ENCODE results near the gene WNT9B. TPM values are rescaled to one million over a fixed set of nuclear protein-coding genes. Genes with fewer than 3 reads are reported as not detected.

Gene WNT9B
- total and polyA plus RNA-seq, 2 of the 13 experiments (the other 11 are each of a cell fraction or from before 2014, with no cell fraction given) = not detected

DNA sequence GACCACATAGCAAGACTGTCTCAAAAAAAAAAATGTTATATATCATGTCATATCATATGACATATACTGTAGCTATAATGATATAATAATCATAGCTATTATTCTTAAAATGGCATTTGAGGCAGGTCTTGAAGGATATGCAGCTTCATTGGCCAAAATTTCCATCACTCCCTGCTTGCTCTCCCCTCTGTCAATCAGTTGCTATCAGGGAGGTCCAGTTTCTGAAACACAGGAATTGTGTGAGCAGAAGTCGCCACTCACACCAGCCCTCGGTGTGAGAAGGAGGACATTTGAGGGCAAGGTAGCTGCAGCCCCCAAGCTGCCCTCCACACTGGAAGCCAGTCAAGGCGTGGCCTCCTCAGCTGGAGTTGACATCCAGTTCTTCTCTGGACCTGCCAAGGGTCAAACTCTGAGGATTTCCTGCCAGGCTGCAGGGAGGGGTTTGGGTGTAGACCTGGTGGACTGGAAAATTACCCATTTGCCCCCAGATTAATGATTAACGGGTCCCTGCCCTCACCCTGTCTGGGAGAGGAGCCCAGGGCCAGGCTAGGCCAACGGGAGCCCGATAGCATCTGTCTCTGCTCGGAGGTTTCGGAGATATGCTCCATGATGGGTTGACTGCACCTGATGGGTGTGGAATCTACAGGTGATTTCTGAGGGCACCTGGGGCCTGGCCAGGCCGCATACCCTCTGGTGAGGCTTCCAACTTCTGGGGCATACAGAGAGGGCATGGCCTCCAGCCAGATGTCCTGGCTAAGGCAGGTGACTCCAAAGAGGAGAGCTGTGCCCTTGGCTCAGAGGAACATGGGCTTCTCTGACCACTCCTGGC lies 18.8 kb downstream of the WNT9B start (continued):
- TF ChIP-seq, protein P1, sequence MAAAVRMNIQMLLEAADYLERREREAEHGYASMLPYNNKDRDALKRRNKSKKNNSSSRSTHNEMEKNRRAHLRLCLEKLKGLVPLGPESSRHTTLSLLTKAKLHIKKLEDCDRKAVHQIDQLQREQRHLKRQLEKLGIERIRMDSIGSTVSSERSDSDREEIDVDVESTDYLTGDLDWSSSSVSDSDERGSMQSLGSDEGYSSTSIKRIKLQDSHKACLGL (CRISPR knock-in tag; IDR thresholded peaks at IDR 0.05) = no peak; the same call in 1 of the 2 replicates
- no peak for TF ChIP-seq ASH2L (IDR thresholded peaks at IDR 0.05; ENCODE audit: insufficient read length, low read depth, low read length)
- TF ChIP-seq, protein P2, sequence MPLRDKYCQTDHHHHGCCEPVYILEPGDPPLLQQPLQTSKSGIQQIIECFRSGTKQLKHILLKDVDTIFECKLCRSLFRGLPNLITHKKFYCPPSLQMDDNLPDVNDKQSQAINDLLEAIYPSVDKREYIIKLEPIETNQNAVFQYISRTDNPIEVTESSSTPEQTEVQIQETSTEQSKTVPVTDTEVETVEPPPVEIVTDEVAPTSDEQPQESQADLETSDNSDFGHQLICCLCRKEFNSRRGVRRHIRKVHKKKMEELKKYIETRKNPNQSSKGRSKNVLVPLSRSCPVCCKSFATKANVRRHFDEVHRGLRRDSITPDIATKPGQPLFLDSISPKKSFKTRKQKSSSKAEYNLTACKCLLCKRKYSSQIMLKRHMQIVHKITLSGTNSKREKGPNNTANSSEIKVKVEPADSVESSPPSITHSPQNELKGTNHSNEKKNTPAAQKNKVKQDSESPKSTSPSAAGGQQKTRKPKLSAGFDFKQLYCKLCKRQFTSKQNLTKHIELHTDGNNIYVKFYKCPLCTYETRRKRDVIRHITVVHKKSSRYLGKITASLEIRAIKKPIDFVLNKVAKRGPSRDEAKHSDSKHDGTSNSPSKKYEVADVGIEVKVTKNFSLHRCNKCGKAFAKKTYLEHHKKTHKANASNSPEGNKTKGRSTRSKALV (CRISPR knock-in tag; IDR thresholded peaks at IDR 0.05) = peak; percentile 57; the same call in 1 of the 2 replicates
- TF ChIP-seq TBP (CRISPR knock-in tag; IDR thresholded peaks at IDR 0.05) = no peak
- TF ChIP-seq, protein P3, sequence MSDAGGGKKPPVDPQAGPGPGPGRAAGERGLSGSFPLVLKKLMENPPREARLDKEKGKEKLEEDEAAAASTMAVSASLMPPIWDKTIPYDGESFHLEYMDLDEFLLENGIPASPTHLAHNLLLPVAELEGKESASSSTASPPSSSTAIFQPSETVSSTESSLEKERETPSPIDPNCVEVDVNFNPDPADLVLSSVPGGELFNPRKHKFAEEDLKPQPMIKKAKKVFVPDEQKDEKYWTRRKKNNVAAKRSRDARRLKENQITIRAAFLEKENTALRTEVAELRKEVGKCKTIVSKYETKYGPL (CRISPR knock-in tag; IDR thresholded peaks at IDR 0.05) = no peak
- TF ChIP-seq IRX3 (CRISPR knock-in tag; IDR thresholded peaks at IDR 0.05; ENCODE audit: borderline replicate concordance, low read depth) = no peak
- TF ChIP-seq ZNF234 (CRISPR knock-in tag; conservative IDR thresholded peaks at IDR 0.05) = no peak
- TF ChIP-seq PHF21A (CRISPR knock-in tag; IDR thresholded peaks at IDR 0.05) = peak; percentile 89
- TF ChIP-seq ATAD3A (CRISPR knock-in tag; IDR thresholded peaks at IDR 0.05) = no peak
- no peak for TF ChIP-seq RBFOX2 (IDR thresholded peaks at IDR 0.05; ENCODE audit: low read depth, low read length)
- TF ChIP-seq JUND (CRISPR knock-in tag; IDR thresholded peaks at IDR 0.05) = no peak
- TF ChIP-seq, protein P4, sequence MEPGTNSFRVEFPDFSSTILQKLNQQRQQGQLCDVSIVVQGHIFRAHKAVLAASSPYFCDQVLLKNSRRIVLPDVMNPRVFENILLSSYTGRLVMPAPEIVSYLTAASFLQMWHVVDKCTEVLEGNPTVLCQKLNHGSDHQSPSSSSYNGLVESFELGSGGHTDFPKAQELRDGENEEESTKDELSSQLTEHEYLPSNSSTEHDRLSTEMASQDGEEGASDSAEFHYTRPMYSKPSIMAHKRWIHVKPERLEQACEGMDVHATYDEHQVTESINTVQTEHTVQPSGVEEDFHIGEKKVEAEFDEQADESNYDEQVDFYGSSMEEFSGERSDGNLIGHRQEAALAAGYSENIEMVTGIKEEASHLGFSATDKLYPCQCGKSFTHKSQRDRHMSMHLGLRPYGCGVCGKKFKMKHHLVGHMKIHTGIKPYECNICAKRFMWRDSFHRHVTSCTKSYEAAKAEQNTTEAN (CRISPR knock-in tag; conservative IDR thresholded peaks at IDR 0.05) = no peak
- TF ChIP-seq, protein P5, sequence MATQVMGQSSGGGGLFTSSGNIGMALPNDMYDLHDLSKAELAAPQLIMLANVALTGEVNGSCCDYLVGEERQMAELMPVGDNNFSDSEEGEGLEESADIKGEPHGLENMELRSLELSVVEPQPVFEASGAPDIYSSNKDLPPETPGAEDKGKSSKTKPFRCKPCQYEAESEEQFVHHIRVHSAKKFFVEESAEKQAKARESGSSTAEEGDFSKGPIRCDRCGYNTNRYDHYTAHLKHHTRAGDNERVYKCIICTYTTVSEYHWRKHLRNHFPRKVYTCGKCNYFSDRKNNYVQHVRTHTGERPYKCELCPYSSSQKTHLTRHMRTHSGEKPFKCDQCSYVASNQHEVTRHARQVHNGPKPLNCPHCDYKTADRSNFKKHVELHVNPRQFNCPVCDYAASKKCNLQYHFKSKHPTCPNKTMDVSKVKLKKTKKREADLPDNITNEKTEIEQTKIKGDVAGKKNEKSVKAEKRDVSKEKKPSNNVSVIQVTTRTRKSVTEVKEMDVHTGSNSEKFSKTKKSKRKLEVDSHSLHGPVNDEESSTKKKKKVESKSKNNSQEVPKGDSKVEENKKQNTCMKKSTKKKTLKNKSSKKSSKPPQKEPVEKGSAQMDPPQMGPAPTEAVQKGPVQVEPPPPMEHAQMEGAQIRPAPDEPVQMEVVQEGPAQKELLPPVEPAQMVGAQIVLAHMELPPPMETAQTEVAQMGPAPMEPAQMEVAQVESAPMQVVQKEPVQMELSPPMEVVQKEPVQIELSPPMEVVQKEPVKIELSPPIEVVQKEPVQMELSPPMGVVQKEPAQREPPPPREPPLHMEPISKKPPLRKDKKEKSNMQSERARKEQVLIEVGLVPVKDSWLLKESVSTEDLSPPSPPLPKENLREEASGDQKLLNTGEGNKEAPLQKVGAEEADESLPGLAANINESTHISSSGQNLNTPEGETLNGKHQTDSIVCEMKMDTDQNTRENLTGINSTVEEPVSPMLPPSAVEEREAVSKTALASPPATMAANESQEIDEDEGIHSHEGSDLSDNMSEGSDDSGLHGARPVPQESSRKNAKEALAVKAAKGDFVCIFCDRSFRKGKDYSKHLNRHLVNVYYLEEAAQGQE (IDR thresholded peaks at IDR 0.05; ENCODE audit: borderline replicate concordance in 1 of 2, low read depth in 1 of 2, low read length in 2 of 2) = no peak
- no peak for TF ChIP-seq ZNF766 (CRISPR knock-in tag; IDR thresholded peaks at IDR 0.05; ENCODE audit: borderline replicate concordance)
- 0 out of 2 replicates have a peak, but pooled peaks have one; percentile 18 for TF ChIP-seq ZNF451 (CRISPR knock-in tag; IDR thresholded peaks at IDR 0.05)
- TF ChIP-seq, protein P6, sequence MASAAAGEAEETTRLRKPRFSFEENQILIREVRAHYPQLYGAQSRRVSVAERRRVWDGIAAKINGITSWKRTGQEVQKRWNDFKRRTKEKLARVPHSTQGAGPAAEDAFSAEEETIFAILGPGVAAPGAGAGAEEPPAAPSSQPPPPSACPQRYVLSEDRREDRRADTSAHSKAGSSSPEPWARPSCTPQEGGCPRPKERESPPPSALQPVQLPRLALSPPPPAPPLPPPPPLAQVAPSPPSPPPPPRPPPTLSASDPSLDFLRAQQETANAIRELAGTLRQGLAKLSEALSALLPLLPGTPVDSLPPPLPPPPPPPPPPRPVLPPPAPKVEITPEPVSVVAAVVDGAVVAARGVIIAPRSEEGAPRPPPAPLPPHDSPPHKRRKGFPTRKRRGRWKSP (CRISPR knock-in tag; IDR thresholded peaks at IDR 0.05) = 0 out of 2 replicates have a peak, but pooled peaks have one; percentile 31
- TF ChIP-seq SOX5 (CRISPR knock-in tag; IDR thresholded peaks at IDR 0.05; ENCODE audit: borderline replicate concordance) = no peak
- TF ChIP-seq MIXL1 (CRISPR knock-in tag; IDR thresholded peaks at IDR 0.05) = peak; percentile 61; the same call in 1 of the 2 replicates
- TF ChIP-seq MED8 (CRISPR knock-in tag; IDR thresholded peaks at IDR 0.05; ENCODE audit: insufficient replicate concordance) = no peak
- 0 out of 2 replicates have a peak, but pooled peaks have one; percentile 47 for TF ChIP-seq ZNF891 (CRISPR knock-in tag; IDR thresholded peaks at IDR 0.05)
